DMS114 treated with DMSO at 0.1 percent for 48 hours (cell line): Measurements from ENCODE around the gene PGK2.
"Not testable (repeated sequence)": the region's sequence is repeated elsewhere in the genome, so short reads cannot be mapped to it uniquely, and the experiment has no call there.

Experiments
- DNase-seq: peaks from one replicate; lab custom pipeline; 2025; ENCODE audit not compliant: unreplicated experiment; lab: John Stamatoyannopoulos, UW

The PGK2 gene

GRCh38 chr6:49787176-49787575 is at the start of gene PGK2:
TSS of gene PGK2 (minus strand) at chr6:49787285. CDS start at chr6:49787187, 98 bp downstream.
- no peak for DNase-seq

DNA sequence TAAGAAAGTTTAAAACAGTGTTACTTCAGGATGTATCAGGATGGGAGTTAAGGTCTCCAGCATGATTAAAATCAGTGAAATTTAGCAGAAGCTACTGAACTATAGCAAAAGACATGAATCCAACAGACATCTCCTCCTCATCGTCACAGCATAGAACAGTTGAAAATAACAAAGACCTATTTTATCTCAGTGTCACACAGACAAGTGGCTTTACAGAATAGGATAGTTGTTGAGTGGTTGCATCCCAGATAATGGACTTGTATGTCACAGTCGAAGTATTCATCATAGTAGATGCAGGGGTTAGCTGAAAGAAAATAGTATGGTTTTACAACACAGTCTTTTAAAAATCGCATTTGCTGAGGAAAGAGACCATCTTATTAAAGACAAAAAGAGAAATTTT is 48.1 kb upstream of the PGK2 start:
- no peak for DNase-seq

- DNase-seq: no peak
Observed at GRCh38 chr6:49833386-49833785, 46.3 kb upstream of the PGK2 start.

GRCh38 chr6:49826743-49827406 is 39.8 kb upstream of the PGK2 start:
- DNase-seq: no peak

DNA sequence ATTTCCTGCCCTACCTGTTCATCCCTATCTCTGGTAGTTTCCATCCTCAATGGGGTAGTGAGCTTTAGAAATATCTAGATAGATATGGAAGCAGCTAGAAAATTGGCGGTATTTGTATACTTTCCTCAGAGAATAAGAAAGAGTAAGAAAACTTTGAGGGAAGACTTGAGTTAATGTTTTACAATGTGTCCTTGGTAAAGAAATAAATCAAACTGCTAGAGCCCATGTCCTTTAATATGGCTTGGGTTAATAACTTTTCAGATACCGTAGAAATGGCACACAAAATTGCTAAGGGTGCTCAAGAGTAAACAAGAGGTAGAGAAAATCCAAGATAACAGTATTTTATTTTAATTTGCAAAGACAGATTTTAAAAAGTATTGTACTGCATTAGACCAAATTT is 28.1 kb upstream of the PGK2 start:
- DNase-seq: no peak

- DNase-seq: no peak
Observed at GRCh38 chr6:49813248-49813647, 26.2 kb upstream of the PGK2 start.

GRCh38 chr6:49806145-49806544 is 19.1 kb upstream of the PGK2 start:
- DNase-seq: no peak

GRCh38 chr6:49805246-49805645 is 18.2 kb upstream of the PGK2 start:
- DNase-seq: no peak

DNA sequence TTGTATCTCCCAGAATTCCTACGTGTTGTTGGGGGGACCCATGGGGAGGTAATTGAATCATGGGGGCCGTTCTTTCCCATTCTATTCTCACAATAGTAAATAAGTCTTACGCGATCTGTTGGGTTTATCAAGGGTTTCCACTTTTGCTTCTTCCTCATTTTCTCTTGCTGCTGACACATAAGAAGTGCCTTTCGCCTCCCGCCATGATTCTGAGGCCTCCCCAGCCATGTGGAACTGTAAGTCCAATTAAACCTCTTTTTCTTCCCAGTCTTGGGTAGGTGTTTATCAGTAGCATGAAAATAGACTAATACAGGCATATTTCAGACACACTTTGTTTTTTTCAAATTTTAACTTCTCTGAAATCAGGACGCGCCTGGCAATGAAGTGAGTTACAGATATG is 14.4 kb upstream of the PGK2 start:
- DNase-seq: no peak

- no peak for DNase-seq
Observed at GRCh38 chr6:49799090-49799489, 12.0 kb upstream of the PGK2 start.

DNA sequence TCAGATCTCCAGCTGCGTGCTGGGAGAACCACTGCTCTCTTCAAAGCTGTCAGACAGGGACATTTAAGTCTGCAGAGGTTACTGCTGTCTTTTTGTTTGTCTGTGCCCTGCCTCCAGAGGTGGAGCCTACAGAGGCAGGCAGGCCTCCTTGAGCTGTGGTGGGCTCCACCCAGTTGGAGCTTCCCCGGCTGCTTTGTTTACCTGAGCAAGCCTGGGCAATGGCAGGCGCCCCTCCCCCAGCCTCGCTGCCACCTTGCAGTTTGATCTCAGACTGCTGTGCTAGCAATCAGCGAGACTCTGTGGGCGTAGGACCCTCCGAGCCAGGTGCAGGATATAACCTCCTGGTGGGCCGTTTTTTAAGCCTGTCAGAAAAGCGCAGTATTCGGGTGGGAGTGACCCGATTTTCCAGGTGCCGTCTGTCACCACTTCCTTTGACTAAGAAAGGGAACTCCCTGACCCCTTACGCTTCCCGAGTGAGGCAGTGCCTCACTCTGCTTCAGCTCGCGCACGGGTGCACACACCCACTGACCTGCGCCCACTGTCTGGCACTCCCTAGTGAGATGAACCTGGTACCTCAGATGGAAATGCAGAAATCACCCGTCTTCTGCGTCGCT is 9.9 kb upstream of the PGK2 start:
- not testable (repeated sequence) for DNase-seq

DNA sequence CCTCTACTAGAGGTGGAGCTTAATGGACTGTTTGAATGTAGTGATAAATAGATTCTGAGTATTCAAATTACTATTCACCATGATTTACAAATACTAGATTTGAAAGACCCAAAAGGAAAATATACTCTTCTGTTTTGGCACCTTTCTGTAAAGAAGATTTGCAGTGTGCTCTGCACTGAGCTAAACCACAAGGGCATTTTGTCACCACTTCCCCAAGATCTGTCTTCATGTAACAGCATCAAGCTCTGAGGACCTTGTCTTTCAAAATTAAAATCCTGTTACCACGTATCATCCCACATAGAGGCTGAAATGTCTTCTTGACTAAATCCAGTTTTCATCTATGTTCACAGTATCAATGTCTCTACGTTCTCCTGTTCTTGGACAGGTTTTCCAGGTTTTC is 3.3 kb upstream of the PGK2 start:
- DNase-seq: no peak

GRCh38 chr6:49784272-49784671 is 2.8 kb downstream of the PGK2 start:
- no peak for DNase-seq

- no peak for DNase-seq
Observed at GRCh38 chr6:49782725-49783124, 4.4 kb downstream of the PGK2 start.

GRCh38 chr6:49782293-49782692 is 4.8 kb downstream of the PGK2 start:
- no peak for DNase-seq

GRCh38 chr6:49776444-49776843 is 10.6 kb downstream of the PGK2 start:
- no peak for DNase-seq

DNA sequence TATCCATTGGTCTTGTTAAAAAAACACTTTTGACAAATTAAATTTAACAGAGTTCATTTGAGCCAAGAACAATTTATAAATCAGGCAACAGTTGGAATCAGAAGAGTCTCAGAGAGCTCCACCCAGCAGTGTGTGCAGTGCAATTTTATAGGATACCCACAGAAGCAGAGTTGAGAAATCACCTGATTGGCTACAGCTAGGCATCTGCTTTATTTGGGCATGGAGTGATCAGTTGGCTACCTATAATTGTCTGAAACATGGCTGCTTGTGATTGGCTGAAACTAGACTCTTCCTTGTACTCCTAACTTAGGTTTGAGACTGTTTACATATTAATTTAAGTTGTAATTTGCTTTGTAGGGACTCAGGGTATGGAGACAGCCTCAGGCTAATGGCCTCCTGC is 12.0 kb downstream of the PGK2 start:
- DNase-seq: no peak

- no peak for DNase-seq
Observed at GRCh38 chr6:49772285-49772684, 14.8 kb downstream of the PGK2 start.

- DNase-seq: no peak
Observed at GRCh38 chr6:49766762-49767161, 20.3 kb downstream of the PGK2 start.

GRCh38 chr6:49764571-49765236 is 22.4 kb downstream of the PGK2 start:
- no peak for DNase-seq

- no peak for DNase-seq
Observed at GRCh38 chr6:49744259-49744658, 42.8 kb downstream of the PGK2 start, which contains the start of gene CRISP3. TSS of gene CRISP3 (minus strand) at chr6:49744388. CDS start at chr6:49744367, 21 bp downstream.

GRCh38 chr6:49743429-49743828 is 43.7 kb downstream of the PGK2 start:
- no peak for DNase-seq
